Jurkat, Clone E6-1 (cell line): ENCODE results near the gene NKX6-1. TPM values are rescaled to one million over a fixed set of nuclear protein-coding genes. Genes with fewer than 3 reads are reported as not detected.

Experiments
- DNase-seq: peaks from one replicate; pipeline ENCODE4 v3.0.0-alpha.2; 2011; ENCODE audit warnings: low read depth, low spot score
- H3K4me3 ChIP-seq: 2 replicates; pipeline ENCODE4 v1.5.1; 2011; ENCODE audit warnings: mild to moderate bottlenecking, low read length, control low read depth, moderate library complexity
- polyA plus RNA-seq: library from polyadenylated mRNA; unstranded; fragments of >200 nt; gene quantifications from one replicate; pipeline ENCODE4 v1.2.1, GENCODE V29; 2012; ENCODE audit warnings: missing spikeins; ENCODE audit not compliant: insufficient read length, insufficient read depth

The NKX6-1 gene
- polyA plus RNA-seq: 1.4 TPM

- DNase-seq: no peak
- peak within 1 kb of the TSS; percentile 52 for H3K4me3 ChIP-seq
These were observed at the start of gene NKX6-1 for GRCh38 chr4:84498935-84499623. Gene NKX6-1 (minus strand): TSS chr4:84499292. CDS start chr4:84498228, 1,064 bp downstream.

- no peak overlapping the region for H3K4me3 ChIP-seq
- no peak for DNase-seq
These were observed 48.1 kb upstream of the NKX6-1 start for GRCh38 chr4:84547211-84547610.

GRCh38 chr4:84545093-84545492 is 46.0 kb upstream of the NKX6-1 start:
- H3K4me3 ChIP-seq: no peak overlapping the region
- no peak for DNase-seq

DNA sequence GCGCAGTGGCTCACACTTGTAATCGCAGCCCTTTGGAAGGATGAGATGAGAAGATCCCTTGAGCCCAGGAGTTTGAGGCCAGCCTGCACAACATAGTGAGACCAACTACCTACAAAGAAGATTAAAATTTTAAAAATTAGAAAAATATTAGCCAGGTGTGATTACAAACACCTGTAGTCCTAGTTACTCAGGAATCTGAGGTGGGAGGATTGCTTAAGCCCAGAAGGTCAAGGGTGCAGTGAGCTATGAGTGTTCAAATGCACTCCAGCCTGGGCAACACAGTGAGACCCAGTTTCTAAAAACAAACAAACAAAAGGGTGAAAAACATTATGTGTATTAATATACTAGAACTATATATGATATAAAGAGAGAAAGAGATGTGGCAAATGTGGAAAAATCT is 36.8 kb upstream of the NKX6-1 start:
- no peak for DNase-seq
- H3K4me3 ChIP-seq: no peak overlapping the region

- no peak for DNase-seq
- no peak overlapping the region for H3K4me3 ChIP-seq
These were observed 32.6 kb upstream of the NKX6-1 start for GRCh38 chr4:84531689-84532088.

DNA sequence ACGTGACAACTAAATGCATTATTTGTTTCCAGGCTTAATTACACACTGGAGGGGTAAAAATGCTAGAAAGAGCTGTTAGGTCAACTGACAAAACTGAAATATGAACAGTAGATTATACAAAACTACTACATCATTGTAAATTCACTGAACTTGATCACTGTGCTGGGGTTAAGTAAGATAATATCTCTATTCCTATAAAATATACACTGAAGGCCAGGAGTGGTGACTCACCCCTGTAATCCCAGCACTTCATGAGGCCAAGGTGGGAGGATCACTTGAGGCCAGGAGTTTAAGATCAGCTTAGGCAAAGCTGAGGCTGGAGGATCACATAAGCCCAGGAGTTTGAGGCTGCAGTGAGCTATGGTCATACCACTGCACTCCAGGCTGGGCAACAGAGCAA is 31.8 kb upstream of the NKX6-1 start:
- DNase-seq: no peak
- H3K4me3 ChIP-seq: no peak overlapping the region

DNA sequence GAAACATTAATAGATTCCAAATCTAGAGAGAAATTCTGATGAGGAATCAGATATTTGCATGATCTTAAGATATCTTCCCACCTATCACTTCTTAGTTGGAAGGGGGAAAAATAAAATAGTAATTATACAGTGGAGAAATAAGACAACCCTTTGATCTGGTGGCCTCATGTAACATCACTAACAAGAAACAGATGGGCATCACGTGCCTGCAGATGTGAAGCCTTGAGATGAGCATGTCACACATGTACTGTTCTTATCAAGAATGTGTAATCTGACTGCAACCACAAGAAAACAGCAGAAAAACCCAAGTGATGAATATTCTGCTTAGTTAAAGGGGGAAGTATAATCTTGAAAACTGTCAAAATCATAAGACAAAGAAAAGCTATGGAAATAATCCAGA is 31.4 kb upstream of the NKX6-1 start:
- peak; percentile 87 for DNase-seq
- no peak overlapping the region for H3K4me3 ChIP-seq

DNA sequence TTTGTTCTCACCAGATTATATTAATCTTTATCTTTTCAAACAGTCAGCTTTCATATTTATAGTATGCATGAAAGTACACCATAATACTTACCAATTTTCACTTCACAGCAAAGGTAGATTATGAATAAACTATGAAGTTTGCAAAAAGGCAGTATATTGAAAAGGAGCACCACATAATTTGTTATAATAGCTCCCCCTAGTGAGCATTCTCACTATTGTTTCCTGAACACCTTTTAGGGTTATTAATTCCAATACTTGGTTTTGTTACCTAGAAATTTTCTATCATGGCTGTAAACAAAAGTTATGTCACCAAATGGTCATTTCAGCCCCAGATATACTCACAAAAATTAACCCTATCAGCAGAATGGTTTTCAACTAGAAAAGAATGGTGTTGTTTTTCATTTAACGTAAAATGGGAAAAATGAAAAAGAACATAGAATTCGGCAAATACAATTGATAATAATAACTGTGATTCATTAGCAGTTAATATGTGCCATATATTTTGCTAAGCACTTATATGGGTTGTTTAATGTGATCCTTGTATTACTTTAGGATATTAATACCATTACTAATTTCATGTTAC is 30.2 kb upstream of the NKX6-1 start:
- no peak overlapping the region for H3K4me3 ChIP-seq
- peak; percentile 31 for DNase-seq

DNA sequence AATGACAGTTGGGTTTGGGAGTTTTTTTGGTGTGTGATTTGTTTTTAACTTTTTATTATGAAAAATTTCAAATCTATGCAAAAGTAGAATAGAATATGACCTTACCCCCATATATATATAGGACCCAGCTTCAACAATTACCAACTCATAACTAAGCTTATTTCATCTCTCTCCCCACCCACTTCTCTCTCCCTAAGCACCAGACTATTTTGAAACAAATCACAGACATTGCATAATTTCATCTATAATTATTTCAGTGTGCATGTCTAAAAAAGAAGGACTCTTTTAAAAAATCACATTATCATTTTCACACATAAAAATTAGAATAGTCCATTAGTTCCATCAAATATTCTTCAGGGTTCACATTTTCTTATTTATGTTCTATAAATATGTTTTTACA is 28.3 kb upstream of the NKX6-1 start:
- H3K4me3 ChIP-seq: no peak overlapping the region
- no peak for DNase-seq

DNA sequence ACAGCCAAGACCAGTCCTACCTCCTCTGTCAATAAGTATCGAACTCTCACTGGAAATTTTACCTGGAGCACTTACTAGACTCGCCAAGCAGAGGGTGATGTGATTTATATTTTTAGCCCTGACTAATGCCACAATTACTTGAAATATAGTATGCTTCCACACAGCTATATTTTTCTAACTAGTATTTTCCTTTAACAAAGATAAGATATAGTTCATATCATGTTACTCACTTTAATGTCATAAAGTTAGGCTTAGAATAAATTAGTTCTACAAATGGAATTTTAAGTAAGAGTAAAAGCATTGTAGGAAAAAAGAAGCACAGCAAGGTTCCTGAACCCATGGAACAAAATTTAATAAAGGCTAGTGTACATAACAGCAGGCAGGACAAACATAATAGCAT is 16.0 kb upstream of the NKX6-1 start:
- H3K4me3 ChIP-seq: no peak overlapping the region
- no peak for DNase-seq

DNA sequence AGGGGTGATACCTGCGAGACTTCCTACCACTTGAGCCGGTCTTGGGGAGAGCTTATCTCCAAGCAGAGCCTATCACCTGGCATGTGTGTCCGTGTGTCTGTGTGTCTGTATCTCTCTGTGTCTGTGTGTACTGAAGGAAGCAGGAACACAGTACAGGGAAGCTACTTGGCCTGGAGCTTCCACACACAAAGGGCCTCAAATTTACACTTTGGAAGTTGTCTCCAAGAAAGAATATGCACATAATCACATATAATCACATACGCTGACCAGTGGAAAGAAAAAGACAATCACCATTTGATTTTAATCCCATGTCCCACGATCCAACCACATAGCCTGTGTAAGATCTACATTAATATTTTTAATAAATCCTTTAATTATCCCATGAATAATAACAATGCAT is 13.2 kb upstream of the NKX6-1 start:
- H3K4me3 ChIP-seq: no peak overlapping the region

GRCh38 chr4:84511703-84512102 is 12.6 kb upstream of the NKX6-1 start:
- no peak overlapping the region for H3K4me3 ChIP-seq
- no peak for DNase-seq

More for the DNA sequence above, 13.2 kb upstream of the NKX6-1 start:
- DNase-seq: no peak

GRCh38 chr4:84507941-84508340 is 8.8 kb upstream of the NKX6-1 start:
- H3K4me3 ChIP-seq: no peak overlapping the region
- no peak for DNase-seq

- no peak for DNase-seq
- no peak overlapping the region for H3K4me3 ChIP-seq
These were observed 5.7 kb upstream of the NKX6-1 start for GRCh38 chr4:84504821-84505220.

GRCh38 chr4:84503495-84504437 is 4.7 kb upstream of the NKX6-1 start:
- no peak overlapping the region for H3K4me3 ChIP-seq
- peak; percentile 58 for DNase-seq

DNA sequence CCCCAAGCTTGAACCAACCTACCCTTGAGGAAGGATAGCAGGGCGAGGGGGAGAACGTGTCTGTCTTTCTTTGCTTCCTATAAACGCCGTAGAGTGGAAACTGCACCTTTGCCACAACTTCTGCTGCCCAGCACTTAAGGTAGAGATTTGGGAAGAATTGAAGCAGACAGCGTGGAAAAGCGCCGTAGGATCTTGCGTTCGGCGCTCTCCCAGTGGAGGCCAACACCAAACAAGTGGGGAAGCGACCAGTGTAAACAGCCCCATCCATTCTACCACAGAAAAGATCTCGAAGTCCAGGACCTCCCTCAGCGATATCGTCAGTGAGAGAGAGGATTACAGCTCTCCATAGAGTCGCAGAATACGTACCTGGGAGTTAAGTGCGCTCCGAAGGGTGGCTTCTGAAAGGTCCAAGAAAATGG is 3.9 kb upstream of the NKX6-1 start:
- H3K4me3 ChIP-seq: no peak overlapping the region
- DNase-seq: no peak

GRCh38 chr4:84502333-84502954 is 3.4 kb upstream of the NKX6-1 start:
- H3K4me3 ChIP-seq: no peak overlapping the region
- DNase-seq: no peak

DNA sequence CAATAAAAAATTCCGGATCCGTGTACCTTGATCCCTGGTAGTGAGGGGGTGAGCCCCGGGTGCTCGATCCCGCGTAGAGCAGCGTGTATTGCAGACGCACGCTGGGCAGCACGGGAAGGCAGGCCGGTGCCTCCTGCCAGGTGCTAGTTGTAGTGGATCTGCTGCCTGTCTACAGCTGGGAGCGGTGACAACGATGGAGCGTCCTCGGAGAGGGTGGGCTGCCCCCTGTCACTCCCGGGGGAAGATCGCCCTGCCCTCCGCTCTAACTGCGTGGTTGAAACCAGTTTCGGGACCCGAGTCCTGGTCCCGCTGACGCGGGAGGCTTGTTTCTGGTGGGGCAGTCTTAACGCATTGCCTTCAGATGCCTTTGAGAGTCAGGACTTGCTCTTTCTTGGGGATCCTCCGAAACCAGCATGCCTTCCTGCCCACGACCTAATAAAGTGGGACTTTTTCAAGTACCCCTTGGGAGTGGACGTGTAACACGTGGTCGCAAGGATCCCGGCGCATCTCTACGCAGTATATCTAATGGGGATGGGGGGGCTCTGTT is 2.7 kb upstream of the NKX6-1 start:
- H3K4me3 ChIP-seq: no peak overlapping the region
- DNase-seq: no peak

GRCh38 chr4:84501202-84501503 is 2.1 kb upstream of the NKX6-1 start:
- DNase-seq: no peak
- H3K4me3 ChIP-seq: no peak overlapping the region
